Esophagus squamous epithelium (tissue), 4 donors: ENCODE results near the gene KCNB1.

Experiments
- CTCF ChIP-seq, 6 experiments: fragments of 450-650 bp in 4 of 6; fragments of 200-600 bp in 2 of 6; sonication (generic) in 2 of 6; IDR thresholded peaks; one replicate each; pipeline ENCODE4 v1.5.1; 2016 to 2019; ENCODE audit warnings: antibody characterized with exemption in 6 of 6, mild to moderate bottlenecking in 4 of 6, moderate library complexity in 4 of 6
- POLR2A ChIP-seq, 4 donors: fragments of 450-650 bp; IDR thresholded peaks; one replicate each; pipeline ENCODE4 v1.6.1; 2017; ENCODE audit warnings: antibody characterized with exemption in 4 of 4, mild to moderate bottlenecking in 4 of 4, moderate library complexity in 3 of 4

- no peak for TF ChIP-seq POLR2A (IDR thresholded peaks at IDR 0.05)
- no peak for TF ChIP-seq CTCF (IDR thresholded peaks at IDR 0.05)
Observed at GRCh38 chr20:49478754-49479689, 3.4 kb downstream of the KCNB1 start.
